Stimulated activated CD4-positive, alpha-beta T cell treated with anti-CD3 and anti-CD28 coated beads, Interleukin-4, amount 100 ng/mL, for 1 hour (primary cell): Measurements from ENCODE around the gene RTTN.

Experiments used
- DNase-seq: peaks from one replicate; pipeline ENCODE4 v3.0.0-alpha.2; 2020

RTTN gene

DNA sequence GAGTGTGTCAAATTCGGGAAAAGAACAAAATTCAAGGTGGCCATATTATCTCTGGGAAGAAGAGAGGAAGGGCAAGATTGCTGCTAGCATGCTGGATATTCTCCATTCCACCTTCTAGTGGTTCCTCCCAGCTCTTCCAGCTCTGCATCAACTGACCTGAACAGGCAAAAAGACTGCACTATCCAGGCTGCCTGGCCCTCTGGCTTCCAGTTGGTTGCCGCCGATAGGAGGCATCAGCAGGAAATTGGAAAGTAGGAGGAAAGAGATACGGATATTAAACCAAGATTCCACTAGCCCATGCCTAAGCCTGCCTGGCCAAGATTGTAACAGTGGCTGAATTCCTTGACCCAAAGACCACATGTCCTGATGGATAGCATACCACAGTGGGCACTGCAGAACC, 1.7 kb upstream of the RTTN start:
- DNase-seq, result no peak

DNA sequence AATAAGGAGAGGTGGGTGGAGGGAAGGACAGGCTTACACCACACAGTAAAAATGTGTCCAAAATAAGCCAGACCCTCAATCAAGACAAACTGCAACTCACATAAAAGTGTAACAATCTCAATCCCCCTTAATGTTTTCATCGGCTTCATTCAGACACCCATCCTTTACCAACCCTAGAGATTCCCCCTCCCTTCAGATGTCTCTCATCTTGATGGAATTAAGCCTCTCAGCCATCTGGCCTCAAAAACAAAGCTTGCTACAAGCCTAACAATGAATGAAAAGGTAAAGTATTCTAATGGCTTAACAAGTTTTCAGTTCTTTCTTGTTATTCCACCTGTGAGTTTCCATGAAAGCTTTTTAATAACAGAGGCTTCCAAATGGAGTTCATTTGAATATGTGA, 5.2 kb downstream of the RTTN start:
- no peak for DNase-seq

DNA sequence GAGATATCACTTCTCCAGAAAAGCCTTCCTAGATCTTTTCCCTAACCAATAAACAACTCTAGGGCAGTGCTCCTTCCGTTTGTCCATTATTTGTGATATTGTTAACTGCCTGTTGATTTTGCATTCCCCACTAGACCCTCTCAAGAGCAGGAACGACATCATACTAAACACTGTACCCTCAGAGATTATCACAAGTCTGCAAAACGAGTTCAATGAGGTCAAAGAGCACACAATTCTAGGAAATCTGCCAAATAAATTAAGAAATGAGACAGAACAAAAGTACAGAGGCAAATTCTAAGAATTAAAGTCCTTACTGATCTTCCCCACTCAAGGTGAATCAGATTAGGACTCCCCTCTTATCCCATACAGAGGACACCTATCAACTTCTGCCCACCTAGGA, 7.6 kb downstream of the RTTN start:
- no peak for DNase-seq

DNA sequence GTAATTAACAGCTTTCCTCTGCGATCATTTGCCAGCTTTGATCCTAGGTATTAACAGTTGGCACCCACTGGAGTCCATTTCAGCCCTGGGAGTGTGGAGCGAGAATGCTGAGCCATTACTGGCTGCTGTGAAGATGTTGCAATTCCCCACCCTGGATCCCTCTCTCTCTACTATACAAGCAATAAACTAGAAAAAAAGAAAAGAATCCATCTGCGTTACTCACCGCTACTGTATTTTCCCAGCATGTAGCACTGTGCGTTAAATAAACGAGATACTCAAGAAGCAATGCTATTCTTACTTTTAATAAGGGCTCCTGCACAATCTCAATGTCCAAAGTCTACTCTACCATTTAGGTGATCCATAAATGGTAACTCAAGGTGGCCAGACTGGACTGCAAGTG, 8.5 kb downstream of the RTTN start:
- no peak for DNase-seq

DNA sequence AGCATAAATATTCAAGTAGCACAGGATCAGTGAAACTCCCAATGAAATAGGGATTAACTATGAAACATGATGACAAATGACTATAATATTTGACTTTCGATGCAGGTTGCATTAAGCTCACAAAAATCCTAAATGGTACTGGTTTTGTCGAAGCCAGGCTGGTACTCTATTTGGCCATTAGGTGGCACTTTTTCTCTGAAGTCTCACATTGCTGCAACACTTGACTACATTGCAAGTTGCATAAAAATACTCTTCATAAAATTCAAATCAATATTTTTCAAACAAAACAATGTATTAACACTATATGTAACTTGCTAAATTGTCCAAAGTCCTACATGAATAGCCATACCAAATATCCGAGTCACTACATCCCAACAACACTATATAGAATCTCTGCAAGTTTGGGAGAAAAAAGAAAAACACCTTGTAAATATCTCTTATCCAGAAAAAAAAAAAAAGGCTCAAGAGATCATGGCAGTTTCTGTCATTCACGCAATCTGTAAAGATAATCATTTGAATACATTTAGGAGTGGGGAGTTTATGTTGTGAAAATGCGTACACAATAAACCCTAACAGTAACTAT, 9.5 kb downstream of the RTTN start:
- no peak for DNase-seq

DNA sequence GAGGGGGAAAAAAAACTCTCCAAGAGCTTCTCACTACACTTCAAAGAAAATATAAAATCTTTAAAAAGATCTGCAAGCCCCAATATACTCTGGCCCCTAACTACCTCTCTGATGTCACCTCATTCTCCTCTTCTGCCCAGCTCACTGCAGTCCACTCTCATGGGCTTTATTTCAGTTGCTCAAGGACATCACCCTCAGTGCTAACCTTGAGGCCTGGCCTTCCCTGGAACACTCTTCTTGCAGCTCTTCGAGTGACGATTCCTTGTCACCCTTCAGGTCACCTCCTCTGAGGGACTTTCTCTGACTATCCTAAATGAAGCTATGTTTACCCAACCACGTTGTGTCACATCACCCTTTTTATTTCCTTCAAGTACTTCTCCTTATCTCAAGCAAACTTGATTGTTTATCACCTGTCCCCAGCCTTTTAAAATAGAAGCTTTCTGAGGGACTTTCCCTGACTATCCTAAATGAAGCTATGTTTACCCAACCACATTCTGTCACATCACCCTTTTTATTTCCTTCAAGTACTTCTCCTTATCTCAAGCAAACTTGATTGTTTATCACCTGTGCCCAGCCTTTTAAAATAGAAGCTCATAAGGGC, 10.4 kb downstream of the RTTN start:
- no peak for DNase-seq

DNA sequence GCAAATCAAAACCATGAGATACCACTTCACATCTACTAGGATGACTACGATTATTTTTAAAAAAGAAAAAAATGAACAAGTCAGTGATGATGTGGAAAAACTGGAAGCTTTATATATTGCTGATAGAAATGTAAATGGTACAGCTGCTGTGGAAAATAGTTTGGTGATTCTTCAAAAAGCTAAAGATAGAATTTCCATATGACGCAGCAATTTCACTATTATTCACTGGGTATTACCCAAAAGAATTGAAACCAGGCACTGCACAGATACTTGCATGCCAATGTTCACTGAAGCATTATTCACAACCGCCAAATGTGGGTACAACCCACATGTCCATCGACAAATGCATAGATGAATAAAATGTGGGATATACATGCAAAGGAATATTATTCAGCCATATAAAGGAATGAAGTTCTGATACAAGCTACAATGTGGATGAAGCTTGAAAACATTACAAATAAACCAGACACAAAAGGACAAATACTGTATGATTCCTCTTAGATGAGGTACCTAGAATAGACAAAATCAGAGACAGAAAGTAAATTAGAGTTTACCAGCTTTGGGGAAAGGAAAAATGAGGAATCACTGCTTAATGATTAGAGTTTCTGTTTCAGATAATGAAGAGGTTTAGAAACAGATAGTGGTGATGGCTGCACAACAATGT, 11.1 kb downstream of the RTTN start:
- DNase-seq, result no peak

DNA sequence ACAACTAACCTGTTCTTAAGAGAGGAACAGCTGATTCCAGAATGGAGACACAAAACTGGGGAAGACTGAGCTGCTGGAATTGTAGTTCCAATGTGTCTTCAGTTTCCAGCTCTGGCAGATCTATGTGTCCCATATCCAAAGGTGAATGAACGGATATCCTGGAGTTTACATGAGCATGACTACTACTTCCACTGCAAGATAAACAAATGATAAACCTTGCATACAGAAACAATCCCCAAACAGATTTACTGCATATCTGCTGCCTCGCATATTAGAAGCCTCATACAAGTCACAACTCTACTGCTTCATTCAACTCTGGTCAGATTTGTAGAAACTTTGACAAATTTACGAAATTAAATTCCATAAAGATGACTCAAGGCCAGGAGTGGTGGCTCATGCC, 15.0 kb downstream of the RTTN start:
- DNase-seq, result no peak

DNA sequence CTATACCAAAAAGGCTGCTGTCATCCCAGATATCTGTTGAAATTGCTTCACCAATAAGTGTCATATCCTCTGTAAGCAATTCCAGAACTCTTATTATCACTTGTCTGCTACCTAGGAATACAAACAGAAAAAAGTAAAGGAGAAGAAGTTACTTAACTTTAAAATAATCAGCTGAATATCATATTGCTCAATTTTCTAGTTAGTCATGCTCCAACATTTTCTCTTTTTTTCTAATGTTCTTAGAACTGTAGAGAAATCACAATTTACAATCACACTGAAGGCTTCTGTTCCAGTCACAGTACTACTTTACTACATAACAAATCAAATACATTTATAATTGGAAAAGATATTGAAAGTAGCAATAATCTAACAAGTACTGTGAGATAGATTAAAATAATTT, 17.4 kb downstream of the RTTN start:
- DNase-seq, result no peak

DNA sequence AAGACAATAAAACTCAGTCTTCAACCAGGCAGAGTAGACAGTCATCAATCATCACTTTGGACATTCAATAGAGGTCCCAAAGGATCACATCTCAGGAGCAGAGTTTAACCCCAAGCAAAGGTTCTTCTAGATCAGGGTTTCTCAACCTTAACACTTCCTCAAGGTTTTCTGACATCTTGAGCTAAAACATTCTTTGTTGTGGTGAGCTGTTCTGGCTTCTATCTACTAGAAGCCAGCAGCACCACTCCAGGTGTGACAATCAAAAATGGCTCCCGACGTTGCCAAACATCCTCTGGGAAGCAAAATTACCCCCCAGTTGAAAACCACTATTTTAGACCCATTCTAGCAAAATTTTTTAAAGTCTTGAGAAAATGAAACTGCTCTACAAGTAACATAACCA, 22.0 kb downstream of the RTTN start:
- DNase-seq, result no peak

DNA sequence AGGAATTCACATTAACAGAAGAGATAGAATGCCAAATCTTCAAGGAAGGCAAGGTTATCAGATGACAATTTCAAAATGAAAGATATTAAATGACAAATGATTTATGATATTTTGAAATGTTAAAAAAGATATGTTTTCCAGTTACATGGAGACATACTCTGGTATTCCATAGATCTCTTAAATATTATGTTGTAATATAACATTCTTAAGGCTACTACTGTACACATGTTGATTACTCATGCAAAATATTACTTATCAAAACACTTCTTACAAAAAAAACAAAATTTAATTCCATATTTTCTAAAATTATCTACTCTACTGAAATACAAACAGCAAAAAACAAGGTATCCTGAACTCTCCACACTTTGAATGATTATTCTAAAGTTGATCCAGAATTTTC, 22.9 kb downstream of the RTTN start:
- DNase-seq, result no peak

DNA sequence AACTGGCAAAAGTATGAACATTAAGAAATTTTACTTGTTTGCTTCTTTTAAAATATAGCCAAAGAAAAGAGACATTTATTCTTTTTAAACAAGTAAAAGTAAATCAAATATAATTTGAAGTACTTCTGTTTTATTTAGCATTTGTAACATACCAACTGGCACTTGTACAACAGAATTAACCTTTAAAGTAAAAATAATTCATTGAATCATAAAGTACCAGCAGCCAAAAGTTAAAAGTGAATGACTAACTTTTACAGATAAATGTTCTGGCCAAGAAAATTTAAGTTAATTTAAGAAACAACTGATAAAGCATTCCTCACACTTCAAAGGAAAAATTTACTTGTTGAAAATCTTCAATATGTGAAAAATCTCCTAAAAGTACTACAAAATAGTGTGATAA, 23.8 kb downstream of the RTTN start:
- DNase-seq, result no peak

DNA sequence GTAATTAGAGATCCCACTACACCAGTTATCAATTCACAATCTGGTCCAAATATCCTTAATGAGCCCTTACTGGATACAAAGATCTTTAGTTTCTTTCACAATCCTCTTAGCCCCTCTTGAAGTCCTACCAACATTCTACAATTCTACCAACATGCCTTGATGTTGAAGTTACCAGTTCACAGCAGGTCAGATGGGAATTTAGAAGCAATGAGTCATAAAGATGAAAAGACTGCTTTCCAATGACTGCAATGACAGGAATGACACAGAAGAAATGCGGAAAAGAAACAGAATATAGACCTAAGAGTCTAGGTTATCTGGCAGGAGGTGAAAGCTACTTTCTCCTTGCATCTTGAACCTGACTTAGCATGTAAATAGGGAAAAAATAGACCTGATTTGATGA, 24.5 kb downstream of the RTTN start:
- DNase-seq, result no peak

DNA sequence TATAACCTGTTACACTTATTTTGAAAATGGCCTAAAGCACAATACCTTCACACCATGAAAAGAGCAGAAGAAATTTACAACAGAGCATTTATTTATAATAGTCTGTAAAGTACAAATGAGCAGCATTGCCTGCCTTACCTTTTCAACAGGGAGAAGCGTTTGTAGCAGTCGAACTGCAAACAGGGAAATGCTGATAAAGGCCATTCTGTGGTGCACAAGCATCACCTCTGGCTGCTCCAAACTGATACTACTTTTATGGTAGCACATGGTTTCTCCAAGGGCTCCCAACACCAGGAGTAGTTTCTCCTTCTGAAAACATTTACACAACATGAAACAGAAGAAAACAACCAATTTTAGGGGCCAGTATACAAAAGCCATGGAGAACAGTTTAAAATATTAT, 28.9 kb downstream of the RTTN start:
- DNase-seq, result no peak

DNA sequence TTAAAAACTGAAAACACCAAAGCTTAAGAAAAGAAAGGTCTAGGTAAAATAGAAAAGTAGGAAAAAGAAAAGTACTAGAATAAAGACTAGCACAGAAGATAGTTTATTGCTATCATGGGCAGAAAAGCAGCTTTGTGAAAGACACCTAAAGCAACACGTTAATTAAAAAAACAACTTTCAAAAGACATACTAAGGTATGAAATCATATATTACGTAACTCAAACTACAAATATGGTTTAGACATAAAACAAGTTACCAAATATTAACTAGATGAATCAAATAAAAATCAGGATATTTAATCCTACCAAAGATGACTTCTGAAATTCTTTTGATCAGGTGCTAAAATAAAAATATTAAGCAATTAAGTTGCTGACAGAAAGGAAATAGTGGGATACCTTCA, 30.3 kb downstream of the RTTN start:
- DNase-seq, result no peak

DNA sequence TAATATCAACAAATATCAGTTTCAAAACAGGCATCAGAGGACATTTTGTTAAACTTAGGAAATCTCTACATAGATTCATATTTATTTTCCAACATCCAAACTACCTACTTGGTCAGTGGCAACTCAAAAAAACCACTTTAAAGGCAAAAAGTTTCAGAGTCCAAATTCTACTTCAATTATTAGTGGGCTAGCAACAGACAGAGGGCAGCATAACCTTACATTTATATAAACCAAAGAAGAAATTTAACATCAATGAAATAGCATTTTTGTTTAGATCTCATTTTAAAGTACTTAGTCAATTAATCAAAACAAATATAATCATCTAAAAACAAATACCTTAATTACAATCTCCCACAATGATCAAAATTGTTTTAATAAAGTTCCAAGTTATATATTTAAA, 33.3 kb downstream of the RTTN start:
- DNase-seq, result no peak

DNA sequence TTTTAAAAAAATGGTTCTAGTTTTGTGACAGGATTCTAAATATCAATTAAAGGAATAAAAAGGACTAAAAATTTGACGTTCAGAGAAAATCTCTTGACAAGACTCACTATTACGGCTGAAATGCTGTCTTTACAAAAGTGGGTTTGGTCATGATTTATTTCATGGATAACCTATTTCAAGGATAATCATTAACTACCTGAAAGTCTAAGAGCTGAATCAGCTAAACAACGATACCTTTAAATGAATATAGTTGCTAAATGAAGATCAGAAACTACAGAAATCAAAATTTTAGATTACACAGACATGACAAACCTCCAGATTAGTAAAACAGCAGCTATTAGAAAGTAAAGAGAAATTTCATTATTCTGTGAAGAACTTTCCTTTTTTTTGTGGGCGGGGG, 35.7 kb downstream of the RTTN start:
- DNase-seq, result no peak

DNA sequence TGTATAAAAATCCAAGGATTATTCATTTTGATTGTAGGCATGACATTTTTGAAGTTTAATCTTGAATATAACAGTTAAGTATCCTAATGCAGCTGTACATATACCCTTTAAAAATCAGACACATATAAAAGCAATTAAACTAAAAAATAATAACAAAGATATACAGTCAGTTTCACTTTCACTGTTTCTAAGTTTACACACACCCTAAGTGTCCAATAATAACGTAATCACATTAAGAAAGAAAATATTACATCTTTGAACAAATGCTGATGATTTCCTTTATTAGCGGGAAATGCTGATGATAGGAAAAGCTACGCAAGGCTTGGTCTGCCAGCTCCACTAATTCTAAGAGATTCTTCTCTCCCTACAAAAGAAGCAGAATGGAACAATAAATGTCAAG, 38.8 kb downstream of the RTTN start:
- no peak for DNase-seq

DNA sequence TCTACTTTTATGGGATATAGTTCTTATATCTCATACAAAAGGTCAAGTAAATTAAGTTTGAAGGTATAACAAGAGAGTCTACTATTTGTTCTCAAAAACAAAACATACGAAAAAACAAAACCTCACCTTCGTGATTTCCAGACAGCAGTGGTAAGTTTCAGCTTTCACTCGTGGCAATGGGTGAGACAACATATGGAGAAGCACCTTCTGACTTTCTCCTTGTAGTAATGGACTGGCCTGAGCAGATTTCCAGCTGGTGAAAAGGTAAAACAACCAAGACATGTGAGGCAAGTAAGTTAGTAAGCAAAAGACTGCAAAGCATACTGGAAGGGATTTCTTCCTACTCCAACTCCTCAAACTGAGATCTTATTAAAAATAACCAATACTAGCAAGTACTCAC, 39.6 kb downstream of the RTTN start:
- DNase-seq, result no peak

DNA sequence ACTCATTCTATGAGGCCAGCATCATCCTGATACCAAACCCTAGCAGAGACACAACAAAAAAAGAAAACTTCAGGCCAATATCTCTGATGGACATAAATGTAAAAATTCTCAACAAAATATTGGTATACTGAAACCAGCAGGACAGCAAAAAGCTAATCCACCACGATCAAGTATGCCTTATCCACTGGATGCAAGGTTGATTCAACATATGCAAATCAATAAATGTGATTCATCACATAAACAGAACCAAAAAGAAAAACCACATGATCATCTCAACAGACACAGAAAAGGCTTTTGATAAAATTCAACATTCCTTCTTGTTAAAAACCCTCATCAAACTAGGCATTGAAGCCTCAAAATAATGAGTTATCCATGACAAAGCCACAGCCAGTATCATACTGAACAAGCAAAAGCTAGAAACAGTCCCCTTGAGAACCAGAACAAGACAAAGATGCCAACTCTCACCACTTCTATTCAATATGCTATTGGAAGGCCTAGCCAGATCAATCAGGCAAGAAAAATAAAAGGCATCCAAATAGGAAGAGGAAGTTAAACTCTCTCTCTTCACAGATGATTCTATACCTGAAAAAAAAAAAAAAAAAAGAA, 45.3 kb downstream of the RTTN start:
- DNase-seq, result no peak

DNA sequence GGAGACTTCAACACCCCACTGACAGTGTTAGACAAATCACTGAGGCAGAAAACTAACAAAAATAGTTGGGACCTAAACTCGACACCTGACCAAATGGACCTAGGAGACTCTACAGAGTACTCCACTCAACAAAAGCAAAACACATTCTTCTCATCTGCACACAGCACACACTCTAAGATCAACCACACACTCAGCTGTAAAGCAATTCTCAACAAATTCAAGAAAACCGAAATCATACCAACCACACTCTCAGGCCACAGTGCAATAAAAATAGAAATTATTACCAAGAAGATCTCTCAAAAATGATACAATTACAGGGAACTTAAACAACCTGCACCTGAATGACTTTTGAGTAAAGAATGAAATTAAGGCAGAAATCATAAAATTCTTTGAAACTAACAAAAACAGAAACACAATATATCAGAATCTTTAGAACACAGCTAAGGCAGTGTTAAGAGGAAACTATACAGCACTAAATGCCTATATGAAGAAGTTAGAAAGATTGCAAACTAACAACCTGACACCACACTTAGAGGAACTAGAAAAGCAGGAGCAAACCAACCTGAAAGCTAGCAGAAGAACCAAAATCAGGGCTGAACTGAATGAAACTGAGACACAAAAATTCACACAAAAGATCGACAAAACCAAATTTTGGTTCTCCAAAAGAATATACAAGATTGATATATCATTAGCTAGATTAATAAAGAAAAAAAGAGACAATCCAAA, 46.3 kb downstream of the RTTN start:
- no peak for DNase-seq

DNA sequence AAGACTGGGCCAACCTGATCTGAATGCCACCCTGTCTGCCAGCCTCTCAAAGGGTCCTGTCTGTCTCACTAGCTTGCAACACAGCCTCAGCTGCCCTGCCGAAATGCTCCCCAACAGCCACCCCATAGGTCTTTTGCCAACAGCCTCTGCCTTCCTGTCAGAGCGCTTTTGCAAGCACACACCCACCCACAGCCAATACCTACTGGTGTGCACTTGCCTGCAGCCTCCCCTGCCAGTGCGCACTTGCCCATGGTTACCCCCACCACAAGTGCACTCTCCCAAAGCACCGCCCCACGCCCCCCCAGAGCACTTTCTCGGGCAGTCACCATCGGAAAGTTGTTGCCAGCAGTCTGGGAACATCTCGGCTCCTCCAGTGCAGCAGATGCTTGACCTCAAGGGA, 48.6 kb downstream of the RTTN start:
- DNase-seq, result no peak

DNA sequence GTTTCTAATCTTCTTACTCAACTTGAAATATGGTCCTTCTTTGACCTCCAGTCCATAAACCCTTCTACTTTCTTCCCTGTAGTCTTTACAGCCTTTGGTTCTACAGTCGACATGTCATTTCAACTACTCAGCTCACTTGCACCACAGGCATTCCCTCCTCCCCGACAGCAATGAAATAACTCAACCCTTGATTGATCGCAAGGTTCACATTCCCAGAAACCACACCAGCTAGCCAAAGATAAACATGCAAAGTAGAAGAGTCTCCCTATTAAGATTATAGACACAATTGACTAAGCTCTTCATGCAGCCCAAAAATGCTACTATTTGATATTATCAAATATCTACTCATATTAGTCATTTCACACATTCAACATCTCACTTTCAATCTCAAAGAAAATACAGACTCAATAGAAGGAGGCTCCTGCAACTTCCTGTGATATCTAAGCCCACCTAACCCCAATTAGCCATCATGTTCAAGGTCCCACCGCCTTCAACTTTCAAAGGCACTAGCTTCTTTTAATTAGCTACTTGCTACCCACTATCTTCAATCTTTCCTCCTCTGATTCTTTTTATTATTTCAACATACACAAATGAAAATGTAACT, 50.8 kb downstream of the RTTN start:
- no peak for DNase-seq

DNA sequence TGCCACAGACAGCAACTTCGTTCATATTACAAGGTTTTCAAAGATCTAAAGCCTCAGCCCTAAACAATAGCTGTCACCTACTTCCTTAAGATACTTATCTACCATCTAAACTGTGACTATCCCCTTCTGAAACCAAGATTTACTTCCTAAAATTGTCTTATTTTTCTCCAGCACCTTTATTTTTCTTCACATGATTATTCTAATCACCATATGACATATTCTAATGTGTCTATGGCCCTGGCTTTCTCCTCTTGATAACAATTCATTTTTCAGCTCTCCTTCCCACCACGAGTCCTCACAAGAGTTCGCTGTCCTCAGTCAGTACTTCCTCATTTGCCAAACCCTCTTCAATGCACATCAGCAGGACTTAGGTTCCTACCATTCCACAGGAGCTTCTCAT, 53.9 kb downstream of the RTTN start:
- no peak for DNase-seq
